ENCODE data around the gene TRIM54.
"Not testable (repeated sequence)": the region's sequence is repeated elsewhere in the genome, so short reads cannot be mapped to it uniquely, and the experiment has no call there.

Gene TRIM54

DNA sequence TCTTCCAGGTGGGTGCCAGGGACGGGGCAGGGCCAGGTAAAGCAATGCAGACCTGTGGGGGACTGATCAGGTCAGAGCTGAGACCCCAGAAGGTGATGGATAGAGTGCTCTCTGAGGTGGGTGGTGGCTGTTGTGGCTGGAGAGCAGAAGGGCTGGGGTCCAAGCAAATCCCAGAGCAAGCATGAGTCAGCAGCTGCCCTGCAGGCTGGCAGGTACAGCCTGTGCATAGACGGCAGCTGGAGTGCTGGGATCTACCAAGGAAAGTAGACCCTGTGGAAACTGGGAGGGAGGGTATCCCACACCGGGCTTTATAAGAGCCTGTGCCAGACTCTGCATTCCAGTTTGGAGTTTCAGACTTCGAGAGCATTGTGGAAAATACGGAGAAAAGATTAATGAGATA lies 663 bp downstream of the TRIM54 start:
- no peak for DNase-seq (ENCODE audit: low read depth)

DNA sequence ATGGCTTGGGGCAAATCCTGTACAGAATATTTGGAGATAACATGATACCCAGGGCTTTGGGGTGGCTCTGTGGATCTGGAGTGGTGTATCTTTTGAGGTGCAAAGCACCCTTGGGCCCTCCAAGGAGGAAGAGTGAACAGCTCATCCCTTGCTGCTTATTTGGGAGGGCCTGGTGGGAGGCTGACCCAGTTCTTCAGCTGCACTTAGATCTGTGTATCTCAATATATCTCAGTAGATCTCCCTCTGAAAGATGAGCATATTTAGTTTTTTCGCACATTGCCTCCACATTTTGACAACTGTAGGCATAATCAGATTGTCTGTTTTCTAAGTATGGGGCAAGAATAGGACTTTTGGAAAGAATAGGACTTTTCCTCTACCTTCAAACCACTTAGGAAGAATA lies 2.8 kb downstream of the TRIM54 start:
- DNase-seq (ENCODE audit: low read depth) = no peak

DNA sequence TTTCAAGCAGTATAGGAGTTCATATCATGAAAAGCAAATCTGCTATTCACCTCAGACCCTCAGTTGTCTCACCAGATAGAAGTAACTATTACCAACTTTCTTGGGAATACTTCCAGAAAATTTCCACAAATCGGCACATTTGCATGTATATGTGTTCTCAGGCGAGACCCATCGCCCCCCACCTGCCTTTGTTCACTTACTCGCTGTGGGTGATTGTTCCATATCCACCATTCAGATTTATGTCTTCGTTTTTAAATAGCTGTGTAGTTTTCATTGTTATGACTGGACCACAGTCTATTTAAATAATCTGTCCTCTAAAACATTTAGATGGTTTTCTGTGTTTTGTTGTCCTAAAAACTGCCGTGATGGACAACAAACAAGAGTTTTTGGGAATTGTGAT lies 3.3 kb downstream of the TRIM54 start:
- DNase-seq (ENCODE audit: low read depth) = no peak

DNA sequence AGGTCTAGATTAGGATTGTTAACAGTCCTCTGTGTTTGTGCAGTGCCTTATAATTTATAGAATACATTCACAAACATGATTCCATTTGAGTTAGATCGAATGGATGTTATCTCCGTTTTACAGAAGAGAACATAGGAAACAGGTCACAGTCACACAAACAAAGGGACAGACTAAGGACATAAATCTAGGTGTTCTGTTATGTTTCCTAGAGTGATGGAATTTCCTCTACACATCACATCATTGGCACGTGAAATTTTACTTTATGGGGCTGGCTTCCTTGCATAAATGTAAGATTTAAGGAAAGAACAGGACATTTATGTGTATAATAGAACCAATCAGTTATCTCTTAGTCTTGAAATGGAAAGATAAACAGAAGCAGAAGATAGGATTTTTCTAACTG lies 6.4 kb downstream of the TRIM54 start:
- no peak for DNase-seq (ENCODE audit: low read depth)

DNA sequence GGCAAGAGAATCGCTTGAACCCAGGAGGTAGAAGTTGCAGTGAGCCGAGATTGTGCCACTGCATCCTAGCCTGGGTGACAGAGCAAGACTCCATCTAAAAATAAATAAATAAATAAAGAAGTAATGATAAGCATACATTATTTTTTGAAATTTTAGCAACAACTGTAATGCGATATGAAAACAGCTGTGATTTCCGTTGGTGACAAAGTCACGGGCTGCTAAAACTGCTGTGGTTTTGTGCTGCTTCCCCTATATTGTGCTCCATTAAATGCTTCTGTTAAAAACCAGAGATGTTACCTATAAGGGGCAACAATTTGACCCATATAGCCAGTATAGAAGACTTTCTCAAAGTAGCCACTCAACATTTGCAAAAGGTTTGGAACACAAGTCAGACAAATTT lies 8.3 kb downstream of the TRIM54 start:
- no peak for DNase-seq (ENCODE audit: low read depth)

DNA sequence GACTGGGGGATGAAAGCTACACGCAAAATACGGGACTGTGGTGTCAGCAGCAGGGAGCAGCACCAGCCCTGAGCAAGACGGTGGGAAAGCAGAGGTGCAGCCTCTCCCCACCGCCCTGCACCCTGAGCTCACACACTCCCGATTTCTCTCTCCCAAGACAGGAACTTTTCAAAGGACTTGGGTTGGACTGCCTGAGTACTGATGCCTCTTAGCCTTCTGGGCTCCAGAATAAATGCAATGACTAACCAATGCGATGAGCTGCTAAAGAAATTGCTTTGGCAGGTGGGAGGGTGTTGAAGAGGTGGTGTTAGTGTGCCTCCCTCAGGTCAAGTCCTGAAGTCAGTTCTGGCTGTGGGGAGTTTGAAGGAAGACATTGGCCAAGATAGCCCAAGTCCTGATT lies 9.6 kb downstream of the TRIM54 start:
- DNase-seq (ENCODE audit: low read depth) = no peak

DNA sequence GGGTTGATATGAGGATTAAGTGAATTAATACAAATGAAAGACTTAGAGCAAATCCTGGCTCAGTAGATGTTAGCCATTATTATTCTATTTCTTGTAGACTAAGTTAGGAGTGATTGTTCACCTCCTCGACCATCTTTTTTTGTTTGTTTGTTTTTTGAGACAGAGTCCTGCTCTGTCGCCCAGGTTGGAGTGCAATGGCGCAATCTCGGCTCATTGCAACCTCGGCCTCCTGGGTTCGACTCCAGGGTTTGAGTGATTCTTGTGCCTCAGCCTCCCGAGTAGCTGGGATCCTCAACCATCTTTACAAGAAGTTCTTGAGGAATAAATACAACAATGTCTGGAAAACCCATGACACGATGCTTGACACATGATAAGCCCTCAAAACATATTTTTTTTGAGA lies 12.7 kb downstream of the TRIM54 start:
- DNase-seq (ENCODE audit: low read depth) = no peak

DNA sequence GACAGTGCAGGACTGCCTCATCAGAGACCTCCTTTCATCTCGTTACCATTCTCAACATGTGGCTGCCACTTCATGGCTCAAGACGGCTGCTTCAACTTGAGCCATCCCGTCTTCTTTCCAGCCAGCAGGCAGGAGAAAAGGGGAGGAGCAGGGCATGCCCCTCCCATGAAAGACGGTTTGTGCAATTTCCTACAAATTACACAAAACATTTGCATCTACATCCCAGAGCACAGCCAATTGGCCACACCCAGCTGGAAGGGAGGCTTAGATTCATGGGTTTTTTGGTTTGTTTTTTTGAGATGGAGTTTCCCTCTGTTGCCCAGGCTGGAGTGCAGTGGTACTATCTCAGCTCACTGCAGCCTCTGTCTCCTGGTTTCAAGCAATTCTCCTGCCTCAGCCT lies 14.3 kb downstream of the TRIM54 start:
- no peak for DNase-seq (ENCODE audit: low read depth)

DNA sequence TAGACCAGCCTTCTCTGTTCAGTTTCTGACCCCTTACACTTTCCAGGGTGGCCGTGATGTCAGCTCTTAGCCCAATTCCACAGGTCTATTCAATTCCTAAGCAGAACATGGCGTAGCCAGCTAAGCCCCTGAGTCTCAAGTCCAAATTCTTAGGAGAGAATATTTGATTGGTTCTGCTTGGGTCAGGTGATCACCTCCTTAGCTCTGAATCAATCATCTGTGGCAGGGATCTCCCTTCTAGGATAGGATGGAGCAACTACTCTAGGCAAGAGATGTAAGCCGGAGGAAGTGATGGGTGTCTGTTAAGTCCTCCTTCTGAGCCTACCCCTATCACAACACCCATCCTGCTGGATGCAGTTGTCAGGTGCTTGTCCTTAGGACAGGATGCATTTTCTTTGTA lies 15.0 kb downstream of the TRIM54 start:
- no peak for DNase-seq (ENCODE audit: low read depth)

DNA sequence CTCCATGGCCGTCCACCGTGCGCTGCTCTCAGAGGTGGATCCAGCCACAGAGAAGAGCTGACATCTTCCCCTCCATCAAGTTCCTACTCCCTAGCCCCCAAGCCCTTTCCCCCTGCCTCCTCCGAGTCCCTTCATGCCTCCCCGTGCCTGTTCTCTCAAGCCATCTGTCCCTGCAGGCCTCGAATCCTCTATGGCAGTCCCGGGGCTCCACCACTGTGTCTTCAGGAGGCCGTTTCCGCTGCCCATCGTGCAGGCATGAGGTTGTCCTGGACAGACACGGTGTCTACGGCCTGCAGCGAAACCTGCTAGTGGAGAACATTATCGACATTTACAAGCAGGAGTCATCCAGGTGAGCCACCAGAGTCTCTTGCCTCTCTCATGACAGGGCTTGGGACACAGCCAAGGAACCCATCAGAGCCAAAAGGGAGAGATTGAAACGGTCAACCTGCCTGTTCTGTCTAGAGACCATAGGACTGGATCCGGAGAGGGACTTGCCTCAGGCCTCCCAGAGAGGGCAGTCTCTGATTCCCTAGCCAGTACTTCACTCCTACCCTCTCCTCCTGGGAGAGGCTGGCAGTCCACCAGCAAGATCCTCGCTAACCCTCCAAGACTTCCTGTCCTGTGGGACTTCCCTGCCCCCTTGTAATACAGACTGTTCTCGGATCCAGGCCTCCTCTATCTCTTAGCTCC lies 16.3 kb downstream of the TRIM54 start:
- no peak for DNase-seq (ENCODE audit: low read depth)

DNA sequence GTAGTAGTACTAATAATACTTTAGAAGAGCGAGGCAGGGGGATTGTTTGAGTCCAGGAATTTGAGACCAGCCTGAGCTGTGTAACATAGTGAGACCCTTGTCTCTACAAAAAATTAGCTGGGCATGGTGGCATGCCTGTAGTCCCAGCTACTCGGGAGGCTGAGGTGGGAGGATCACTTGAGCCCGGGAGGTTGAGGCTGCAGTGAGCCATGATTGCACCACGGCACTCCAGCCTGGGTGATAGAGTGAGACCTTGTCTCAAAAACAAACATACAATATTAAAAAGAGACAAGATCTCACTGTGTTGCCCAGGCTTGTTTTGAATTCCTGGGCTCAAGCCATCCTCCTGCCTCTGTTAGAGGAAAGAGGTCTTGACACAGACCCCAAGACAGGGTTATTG lies 18.4 kb downstream of the TRIM54 start:
- DNase-seq (ENCODE audit: low read depth) = not testable (repeated sequence)

DNA sequence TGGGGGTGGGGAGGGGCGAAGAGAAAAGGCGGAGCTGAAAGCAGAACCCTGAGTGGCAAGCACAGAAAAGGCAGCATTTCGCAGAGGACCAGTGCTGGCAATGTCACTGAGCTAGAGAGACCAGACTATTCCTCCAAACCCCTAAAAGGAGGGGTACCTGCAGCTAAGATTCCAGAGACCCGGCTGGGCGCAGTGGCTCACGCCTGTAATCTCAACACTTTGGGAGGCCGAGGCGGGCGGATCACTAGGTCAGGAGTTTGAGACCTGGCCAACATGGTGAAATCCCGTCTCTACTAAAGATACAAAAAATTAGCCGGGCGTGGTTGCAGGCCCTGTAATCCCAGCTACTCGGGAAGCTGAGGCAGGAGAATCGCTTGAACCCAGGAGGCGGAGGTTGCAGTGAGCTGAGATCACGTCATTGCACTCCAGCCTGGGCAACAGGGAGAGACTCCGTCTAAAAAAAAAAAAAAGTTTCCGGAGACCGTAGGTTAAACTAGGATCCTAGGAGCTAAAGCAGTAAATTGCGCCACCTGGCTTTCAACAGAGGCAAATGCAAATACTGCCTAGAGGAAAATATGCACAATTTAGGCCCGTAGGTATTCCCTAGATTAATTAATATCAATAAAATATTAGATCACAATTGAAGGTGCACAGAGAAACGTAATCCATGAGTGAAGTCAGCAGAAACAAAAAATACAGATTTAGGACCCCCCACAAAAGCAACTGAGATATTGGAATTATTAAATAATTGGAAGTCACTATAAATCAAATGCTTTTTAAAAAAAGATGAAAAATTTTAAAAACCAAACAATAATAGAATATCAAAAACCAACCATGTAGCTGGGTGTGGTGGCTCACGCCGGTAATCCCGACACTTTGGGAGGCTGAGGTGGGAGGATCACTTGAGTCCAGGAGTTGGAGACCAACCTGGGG lies 21.1 kb downstream of the TRIM54 start:
- peak; percentile 59 for DNase-seq (ENCODE audit: low read depth)

DNA sequence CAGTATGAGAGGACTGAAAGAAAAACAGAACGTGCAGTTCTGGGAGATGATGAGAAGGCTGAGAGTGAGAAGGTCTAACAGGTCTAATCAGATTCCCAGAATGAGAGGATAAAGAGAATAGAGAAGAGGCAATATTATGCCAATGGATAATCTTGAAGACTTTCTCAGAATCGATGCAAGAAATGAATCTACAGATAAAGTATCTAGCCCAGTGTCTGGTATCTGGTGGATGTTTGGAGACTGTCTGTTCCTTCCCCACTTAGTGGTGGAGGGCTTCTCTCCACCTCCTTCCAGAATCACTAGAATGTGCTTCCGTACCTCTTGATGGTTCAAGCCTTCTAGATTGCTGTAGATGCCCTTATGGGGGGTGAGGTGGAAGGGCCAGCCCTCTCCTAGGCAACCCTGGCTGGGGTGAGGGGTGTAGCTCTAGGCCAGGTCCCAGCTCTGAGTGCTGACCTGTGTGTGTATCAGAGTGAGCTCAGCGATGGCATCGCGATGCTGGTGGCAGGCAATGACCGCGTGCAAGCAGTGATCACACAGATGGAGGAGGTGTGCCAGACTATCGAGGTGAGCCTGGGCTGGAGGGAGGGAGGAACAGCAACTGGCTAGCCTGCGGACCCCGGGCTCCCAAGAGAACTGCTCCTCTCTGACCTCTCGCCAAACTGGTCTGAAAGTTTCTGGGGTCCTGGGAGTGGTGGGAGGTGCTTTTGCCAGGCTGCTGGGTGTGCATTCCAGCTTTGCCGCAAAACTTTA lies 22.4 kb downstream of the TRIM54 start:
- DNase-seq (ENCODE audit: low read depth) = no peak

DNA sequence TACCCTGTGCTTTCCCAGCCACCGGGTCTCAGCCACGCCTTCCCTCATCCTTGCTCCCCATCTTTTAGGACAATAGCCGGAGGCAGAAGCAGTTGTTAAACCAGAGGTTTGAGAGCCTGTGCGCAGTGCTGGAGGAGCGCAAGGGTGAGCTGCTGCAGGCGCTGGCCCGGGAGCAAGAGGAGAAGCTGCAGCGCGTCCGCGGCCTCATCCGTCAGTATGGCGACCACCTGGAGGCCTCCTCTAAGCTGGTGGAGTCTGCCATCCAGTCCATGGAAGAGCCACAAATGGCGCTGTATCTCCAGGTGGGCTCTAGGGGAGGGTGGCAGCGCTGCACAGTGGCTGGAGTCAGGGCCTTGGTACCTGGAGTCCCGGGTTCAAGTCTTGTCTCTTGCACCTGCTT lies 23.3 kb downstream of the TRIM54 start:
- no peak for DNase-seq (ENCODE audit: low read depth)

DNA sequence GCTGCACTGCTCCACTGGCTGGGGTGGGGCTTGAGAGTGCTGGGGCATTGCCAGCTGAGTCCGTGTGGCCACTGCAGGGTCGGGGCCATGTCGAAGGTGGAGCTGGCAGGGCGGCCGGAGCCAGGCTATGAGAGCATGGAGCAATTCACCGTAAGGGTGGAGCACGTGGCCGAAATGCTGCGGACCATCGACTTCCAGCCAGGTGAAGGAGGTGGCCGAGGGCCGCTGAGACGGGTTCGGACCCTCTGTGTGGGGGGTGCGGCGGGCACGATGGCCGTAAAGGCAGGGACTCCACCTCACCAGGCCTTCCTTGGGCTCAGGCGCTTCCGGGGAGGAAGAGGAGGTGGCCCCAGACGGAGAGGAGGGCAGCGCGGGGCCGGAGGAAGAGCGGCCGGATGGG lies 23.9 kb downstream of the TRIM54 start:
- no peak for DNase-seq (ENCODE audit: low read depth)

DNA sequence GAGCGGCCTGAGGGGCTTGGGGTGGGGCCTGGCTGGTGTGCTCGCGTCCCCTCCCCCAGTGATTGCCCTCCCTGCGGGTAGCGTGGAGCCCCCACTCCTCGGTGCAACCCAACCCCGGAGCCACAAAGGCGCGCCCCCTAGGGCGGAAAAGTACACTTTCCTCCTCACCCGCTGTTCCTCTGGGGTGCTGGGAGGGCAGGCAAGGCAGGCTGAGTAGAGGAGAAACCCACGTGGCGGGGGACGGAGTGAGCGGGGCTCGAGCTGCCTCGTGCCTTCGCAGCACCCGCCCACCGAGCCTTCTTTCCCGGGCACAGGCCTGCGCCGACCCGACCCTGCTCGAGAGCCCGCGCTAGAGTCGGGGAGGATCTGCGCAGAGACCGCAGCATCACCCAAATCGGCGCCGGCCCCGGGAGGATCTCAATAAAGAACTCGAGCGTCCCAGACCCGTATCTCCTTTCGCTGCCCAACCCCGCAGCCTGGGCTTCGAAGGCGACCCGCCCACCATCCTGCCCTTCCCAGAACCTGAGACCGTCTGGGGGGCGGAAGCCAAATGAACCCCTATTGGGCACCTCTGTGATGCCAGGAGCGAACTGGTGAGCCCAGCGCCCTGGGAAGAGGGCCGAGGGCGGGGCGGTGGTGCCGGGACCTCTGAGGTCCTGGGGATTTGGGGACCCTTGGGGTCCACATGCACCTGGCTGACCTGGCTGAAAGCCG lies 24.5 kb downstream of the TRIM54 start:
- no peak for DNase-seq (ENCODE audit: low read depth)

DNA sequence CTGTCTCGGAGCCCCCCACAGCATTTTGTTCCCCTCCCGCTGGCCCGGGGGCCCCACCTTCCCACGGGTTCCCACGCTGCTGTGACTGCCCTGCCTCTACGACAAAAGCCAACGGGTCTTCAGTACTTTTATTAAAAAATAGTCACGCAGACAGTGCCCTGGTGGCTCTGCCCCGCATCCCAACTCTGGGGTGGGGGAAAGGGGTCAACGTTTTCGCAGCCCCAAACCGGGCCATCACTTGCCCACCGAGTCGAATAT lies 25.0 kb downstream of the TRIM54 start:
- DNase-seq (ENCODE audit: low read depth) = no peak

DNA sequence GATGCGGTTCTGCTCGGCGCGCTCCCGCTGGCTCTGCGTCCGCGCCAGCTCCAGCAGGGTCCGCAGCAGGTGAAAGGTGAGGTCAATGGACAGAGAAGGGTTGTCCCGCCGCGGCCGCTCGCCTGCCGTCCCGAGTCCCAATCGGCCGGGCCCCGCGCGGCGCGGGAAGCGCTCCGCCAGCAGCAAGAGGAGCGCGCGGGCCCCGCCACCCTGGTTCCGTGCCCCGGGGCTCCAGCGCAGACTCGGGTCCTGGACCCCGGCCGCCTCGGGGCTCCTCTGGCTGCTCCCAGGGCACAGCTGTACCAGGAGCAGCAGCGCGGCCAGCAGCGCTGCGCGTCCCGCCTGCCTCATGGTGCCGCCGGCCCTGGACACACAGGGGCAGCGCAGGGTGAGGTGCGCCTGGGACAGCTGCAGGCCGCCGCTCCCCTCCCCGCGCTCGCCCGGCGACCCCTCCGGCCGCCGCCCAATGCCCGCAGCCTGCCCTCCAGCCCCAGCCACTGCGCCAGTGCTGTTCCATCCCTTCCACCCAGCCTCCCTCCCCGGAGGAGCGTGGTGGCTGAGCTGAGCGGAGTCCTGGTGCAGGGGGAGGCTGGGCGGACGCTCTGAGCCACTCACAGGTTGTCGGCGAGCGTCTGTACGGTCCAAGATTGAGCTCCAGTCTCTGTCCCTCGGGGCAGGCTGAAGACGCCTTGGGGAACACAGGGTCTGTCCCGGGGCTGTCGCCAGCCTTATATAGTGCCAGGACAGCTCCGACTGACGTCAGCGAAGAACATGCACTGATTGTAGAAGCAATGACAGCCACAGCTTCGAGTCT lies 25.5 kb downstream of the TRIM54 start:
- no peak for DNase-seq (ENCODE audit: low read depth)

DNA sequence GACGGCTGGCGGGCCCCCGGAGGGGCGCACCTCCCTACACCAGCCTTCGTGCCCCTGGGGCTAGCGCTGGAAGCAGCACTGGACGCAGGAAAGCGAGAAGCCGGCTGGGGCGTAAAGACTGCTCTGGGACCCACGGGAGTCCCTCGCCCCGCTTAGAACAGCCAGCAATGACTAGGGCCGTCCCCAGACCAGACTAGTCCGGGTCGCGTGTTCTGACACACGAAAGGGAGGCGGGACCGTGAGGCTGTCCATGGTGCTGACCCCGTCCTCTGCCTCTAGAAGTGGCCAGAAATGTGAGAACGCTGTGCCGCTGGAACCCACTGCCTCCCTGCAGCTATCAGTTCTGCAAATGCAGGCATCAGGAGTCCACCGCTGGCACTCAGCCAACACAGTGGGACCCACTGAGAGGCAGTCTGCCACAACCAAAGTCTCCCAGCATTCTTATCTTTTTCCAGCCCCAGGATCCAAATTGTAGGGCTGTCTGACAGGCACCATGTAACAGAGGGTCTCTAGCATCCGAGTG lies 26.2 kb downstream of the TRIM54 start, which contains the start of gene UCN:
TSS of gene UCN (minus strand) at position 87 of the 523 bp plus-strand sequence. CDS start 550 bp downstream, outside the sequence.
- DNase-seq (ENCODE audit: low read depth) = no peak

DNA sequence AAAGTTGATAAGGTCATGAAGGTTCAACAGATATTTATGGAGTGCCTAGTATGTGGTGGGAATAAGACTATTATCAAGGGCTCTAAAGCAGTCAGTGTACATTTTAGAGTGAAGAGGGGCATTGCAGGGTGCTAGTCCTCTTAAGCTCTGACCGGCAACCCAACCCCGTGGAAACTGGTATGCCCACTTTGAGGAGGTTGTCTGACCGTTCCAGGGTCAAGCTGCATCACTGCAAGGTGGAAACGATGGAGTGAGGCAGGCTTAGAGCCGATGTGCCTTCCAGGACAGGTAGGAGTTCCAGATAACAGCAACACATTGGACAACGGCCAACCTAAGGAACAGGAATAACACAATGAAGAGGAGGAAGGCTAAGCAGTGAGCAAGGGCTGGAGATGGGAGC lies 27.4 kb downstream of the TRIM54 start:
- no peak for DNase-seq (ENCODE audit: low read depth)

DNA sequence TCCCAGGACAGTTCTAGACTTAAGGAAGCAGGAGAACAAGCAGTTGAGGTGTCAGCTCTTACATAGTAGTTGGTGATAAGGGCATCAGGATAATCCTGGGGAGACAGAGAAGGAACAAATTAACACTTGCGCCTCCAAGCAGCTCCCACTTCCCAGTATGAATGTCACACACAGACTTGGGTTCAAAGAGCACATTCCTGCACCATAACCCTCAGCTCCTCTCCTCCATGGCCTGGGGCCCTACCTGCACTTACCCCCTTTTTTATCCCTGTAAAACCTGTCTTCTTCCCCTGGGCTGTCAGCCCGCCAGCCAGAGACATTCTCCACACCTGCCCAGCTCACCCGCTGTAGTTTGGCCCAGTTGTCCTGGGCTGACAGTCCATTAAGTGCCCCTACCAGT lies 29.9 kb downstream of the TRIM54 start:
- DNase-seq (ENCODE audit: low read depth) = no peak

Data from stromal cell of bone marrow (primary cell).